GM12878 (cell line): ENCODE results near the gene RBM12. TPM values are rescaled to one million over a fixed set of nuclear protein-coding genes. Genes with fewer than 3 reads are reported as not detected.

Experiments used
- CHD1 ChIP-seq: IDR thresholded peaks from 2 replicates; pipeline ENCODE4 v1.6.1; 2012; ENCODE audit warnings: low read depth, low read length, improper control_type of control experiment
- EED ChIP-seq: sonication (generic); IDR thresholded peaks from 2 replicates; pipeline ENCODE4 v1.6.1; 2016; ENCODE audit warnings: antibody characterized with exemption, low read depth
- ESRRA ChIP-seq: IDR thresholded peaks from 2 replicates; pipeline ENCODE4 v1.6.1; 2012; ENCODE audit warnings: mild to moderate bottlenecking, low read length, improper control_type of control experiment
- EZH2 ChIP-seq: IDR thresholded peaks from 2 replicates; pipeline ENCODE4 v1.6.1; 2012; ENCODE audit warnings: low read depth, mild to moderate bottlenecking, control low read depth, inconsistent platforms, low read length, borderline replicate concordance; ENCODE audit not compliant: control insufficient read depth
- FOS ChIP-seq: IDR thresholded peaks from 3 replicates; pipeline ENCODE4 v1.6.1; 2011; ENCODE audit warnings: borderline replicate concordance; ENCODE audit not compliant: insufficient read length; ENCODE audit errors: extremely low read depth
- FOXK2 ChIP-seq: fragments of 450-650 bp; IDR thresholded peaks from 2 replicates; pipeline ENCODE4 v1.6.1; 2017; ENCODE audit warnings: mild to moderate bottlenecking, moderate library complexity
- JUNB ChIP-seq: IDR thresholded peaks from 2 replicates; pipeline ENCODE4 v1.6.1; 2016; ENCODE audit warnings: antibody characterized with exemption, mild to moderate bottlenecking
- KAT2A ChIP-seq: conservative IDR thresholded peaks from 2 replicates; pipeline ENCODE4 v1.6.1; 2011; ENCODE audit warnings: low read depth, low read length; ENCODE audit not compliant: control insufficient read depth
- KDM1A ChIP-seq: fragments of 200-600 bp; sonication (generic); IDR thresholded peaks from 2 replicates; pipeline ENCODE4 v1.6.1; 2016; ENCODE audit warnings: borderline replicate concordance
- NR2C1 ChIP-seq: fragments of 450-650 bp; IDR thresholded peaks from 2 replicates; pipeline ENCODE4 v1.6.1; 2017; ENCODE audit warnings: antibody characterized with exemption, mild to moderate bottlenecking, moderate library complexity
- SP1 ChIP-seq: IDR thresholded peaks from one replicate; pipeline ENCODE4 v1.6.1; 2011; ENCODE audit warnings: low read depth, low read length
- SREBF1 ChIP-seq: IDR thresholded peaks from 2 replicates; pipeline ENCODE4 v1.6.1; 2012; ENCODE audit warnings: mild to moderate bottlenecking, low read length
- STAT3 ChIP-seq: IDR thresholded peaks from 2 replicates; pipeline ENCODE4 v1.6.1; 2011; ENCODE audit warnings: low read depth, low read length, improper control_type of control experiment
- TBL1XR1 ChIP-seq: IDR thresholded peaks from 2 replicates; pipeline ENCODE4 v1.6.1; 2012; ENCODE audit warnings: low read depth, low read length, improper control_type of control experiment
- TCF3 ChIP-seq: IDR thresholded peaks from 2 replicates; pipeline ENCODE4 v1.6.1; 2012; ENCODE audit warnings: low read depth, mild to moderate bottlenecking, low read length, borderline replicate concordance; ENCODE audit not compliant: insufficient read depth
- YBX1 ChIP-seq: fragments of 450-650 bp; IDR thresholded peaks from 2 replicates; pipeline ENCODE4 v1.6.1; 2016; ENCODE audit warnings: antibody characterized with exemption
- ZNF274 ChIP-seq: IDR thresholded peaks from one replicate; pipeline ENCODE4 v1.8.0; 2011; ENCODE audit not compliant: insufficient read length, insufficient read depth
- ZNF384 ChIP-seq: IDR thresholded peaks from 2 replicates; pipeline ENCODE4 v1.6.1; 2012; ENCODE audit warnings: low read depth, mild to moderate bottlenecking, low read length, improper control_type of control experiment, borderline replicate concordance
- ZSCAN29 ChIP-seq: fragments of 450-650 bp; IDR thresholded peaks from 2 replicates; pipeline ENCODE4 v1.6.1; 2017; ENCODE audit warnings: mild to moderate bottlenecking, moderate library complexity
- polyA plus RNA-seq, 11 experiments: library from polyadenylated mRNA; depleted of rRNA in 4 of 11; unstranded in 6 of 11; stranded (reverse) in 5 of 11; fragments of >200 nt; fragmentation: Nextera tagmentation in 4 of 11; fragmentation: Illumina TruSeq in 1 of 11; extraction: Ambion mirVana in 4 of 11; extraction: Trizol in 1 of 11; gene quantifications; 1 replicate in 1 of 11; 2 replicates in 10 of 11; pipeline versions ENCODE4 v1.2.1 to v1.2.3, GENCODE V29; 2011 to 2016; ENCODE audit warnings: inconsistent platforms in 2 of 11, missing spikeins in 2 of 11, low read depth in 1 of 11
- total RNA-seq, 4 experiments: library from RNA; depleted of rRNA in 3 of 4; stranded (reverse); fragments of >200 nt in 3 of 4; fragmentation: Illumina TruSeq in 1 of 4; extraction: Trizol in 1 of 4; gene quantifications; 2 replicates each; pipeline versions ENCODE4 v1.2.1 to v1.2.3, GENCODE V29; 2013 to 2021
- TF ChIP-seq, protein P1 (sequence below): fragments of 150-350 bp; IDR thresholded peaks from 2 replicates; pipeline ENCODE4 v1.6.1; 2016; ENCODE audit warnings: low read depth, low read length
- TF ChIP-seq, protein P2 (sequence below): fragments of 450-650 bp; IDR thresholded peaks from 2 replicates; pipeline ENCODE4 v1.6.1; 2017; ENCODE audit warnings: mild to moderate bottlenecking, low read depth, inconsistent platforms; ENCODE audit not compliant: poor library complexity, severe bottlenecking
- TF ChIP-seq, protein P3 (sequence below): IDR thresholded peaks from 2 replicates; pipeline ENCODE4 v1.6.1; 2012; ENCODE audit warnings: low read depth, low read length, improper control_type of control experiment
- TF ChIP-seq, protein P4 (sequence below), 3 experiments: IDR thresholded peaks in 2 of 3; conservative IDR thresholded peaks in 1 of 3; 2 replicates each; pipeline ENCODE4 v1.5.1; 2011; ENCODE audit warnings: low read depth in 3 of 3, low read length in 3 of 3, mild to moderate bottlenecking in 3 of 3, control low read depth in 2 of 3, moderate library complexity in 2 of 3, inconsistent platforms in 1 of 3, mixed read lengths in 1 of 3; ENCODE audit not compliant: control insufficient read depth in 2 of 3, insufficient read depth in 1 of 3; ENCODE audit errors: extremely low read depth in 1 of 3
- TF ChIP-seq, protein P5 (sequence below): fragments of 450-650 bp; IDR thresholded peaks from 2 replicates; pipeline ENCODE4 v1.6.1; 2017; ENCODE audit warnings: borderline replicate concordance

The RBM12 gene
- total and polyA plus RNA-seq, 10 of the 15 experiments (the other 5 are each of a cell fraction or from before 2014, with no cell fraction given): 4.7 to 153 (median 58.5) TPM

DNA sequence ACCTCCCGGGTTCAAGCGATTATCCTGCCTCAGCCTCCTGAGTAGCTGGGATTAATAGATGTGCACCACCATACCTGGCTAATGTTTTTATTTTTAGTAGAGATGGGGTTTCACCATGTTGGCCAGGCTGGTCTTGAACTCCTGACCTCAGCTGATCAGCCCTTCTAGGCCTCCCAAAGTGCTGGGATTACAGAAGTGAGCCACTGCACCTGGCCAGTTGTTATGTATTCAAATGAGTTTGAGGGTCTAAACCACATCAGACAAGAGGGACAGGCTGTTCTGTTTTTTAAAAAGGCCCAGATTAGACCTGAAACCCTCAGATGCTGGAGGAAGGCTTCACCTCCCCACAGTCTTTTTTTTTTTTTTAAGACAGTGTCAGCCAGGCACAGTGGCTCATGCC, 53.2 kb downstream of the RBM12 start (continued):
- TF ChIP-seq, protein P1, sequence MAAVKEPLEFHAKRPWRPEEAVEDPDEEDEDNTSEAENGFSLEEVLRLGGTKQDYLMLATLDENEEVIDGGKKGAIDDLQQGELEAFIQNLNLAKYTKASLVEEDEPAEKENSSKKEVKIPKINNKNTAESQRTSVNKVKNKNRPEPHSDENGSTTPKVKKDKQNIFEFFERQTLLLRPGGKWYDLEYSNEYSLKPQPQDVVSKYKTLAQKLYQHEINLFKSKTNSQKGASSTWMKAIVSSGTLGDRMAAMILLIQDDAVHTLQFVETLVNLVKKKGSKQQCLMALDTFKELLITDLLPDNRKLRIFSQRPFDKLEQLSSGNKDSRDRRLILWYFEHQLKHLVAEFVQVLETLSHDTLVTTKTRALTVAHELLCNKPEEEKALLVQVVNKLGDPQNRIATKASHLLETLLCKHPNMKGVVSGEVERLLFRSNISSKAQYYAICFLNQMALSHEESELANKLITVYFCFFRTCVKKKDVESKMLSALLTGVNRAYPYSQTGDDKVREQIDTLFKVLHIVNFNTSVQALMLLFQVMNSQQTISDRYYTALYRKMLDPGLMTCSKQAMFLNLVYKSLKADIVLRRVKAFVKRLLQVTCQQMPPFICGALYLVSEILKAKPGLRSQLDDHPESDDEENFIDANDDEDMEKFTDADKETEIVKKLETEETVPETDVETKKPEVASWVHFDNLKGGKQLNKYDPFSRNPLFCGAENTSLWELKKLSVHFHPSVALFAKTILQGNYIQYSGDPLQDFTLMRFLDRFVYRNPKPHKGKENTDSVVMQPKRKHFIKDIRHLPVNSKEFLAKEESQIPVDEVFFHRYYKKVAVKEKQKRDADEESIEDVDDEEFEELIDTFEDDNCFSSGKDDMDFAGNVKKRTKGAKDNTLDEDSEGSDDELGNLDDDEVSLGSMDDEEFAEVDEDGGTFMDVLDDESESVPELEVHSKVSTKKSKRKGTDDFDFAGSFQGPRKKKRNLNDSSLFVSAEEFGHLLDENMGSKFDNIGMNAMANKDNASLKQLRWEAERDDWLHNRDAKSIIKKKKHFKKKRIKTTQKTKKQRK: no peak
- no peak for TF ChIP-seq ZSCAN29
- no peak for TF ChIP-seq ESRRA
- no peak for TF ChIP-seq FOXK2
- TF ChIP-seq EED: no peak
- TF ChIP-seq CHD1: no peak
- TF ChIP-seq, protein P2, sequence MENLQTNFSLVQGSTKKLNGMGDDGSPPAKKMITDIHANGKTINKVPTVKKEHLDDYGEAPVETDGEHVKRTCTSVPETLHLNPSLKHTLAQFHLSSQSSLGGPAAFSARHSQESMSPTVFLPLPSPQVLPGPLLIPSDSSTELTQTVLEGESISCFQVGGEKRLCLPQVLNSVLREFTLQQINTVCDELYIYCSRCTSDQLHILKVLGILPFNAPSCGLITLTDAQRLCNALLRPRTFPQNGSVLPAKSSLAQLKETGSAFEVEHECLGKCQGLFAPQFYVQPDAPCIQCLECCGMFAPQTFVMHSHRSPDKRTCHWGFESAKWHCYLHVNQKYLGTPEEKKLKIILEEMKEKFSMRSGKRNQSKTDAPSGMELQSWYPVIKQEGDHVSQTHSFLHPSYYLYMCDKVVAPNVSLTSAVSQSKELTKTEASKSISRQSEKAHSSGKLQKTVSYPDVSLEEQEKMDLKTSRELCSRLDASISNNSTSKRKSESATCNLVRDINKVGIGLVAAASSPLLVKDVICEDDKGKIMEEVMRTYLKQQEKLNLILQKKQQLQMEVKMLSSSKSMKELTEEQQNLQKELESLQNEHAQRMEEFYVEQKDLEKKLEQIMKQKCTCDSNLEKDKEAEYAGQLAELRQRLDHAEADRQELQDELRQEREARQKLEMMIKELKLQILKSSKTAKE: peak; percentile 32
- TF ChIP-seq, protein P3, sequence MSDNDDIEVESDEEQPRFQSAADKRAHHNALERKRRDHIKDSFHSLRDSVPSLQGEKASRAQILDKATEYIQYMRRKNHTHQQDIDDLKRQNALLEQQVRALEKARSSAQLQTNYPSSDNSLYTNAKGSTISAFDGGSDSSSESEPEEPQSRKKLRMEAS: no peak
- no peak for TF ChIP-seq ZNF274
- no peak for TF ChIP-seq EZH2
- TF ChIP-seq ZNF384: peak; percentile 87
- TF ChIP-seq JUNB: no peak
- TF ChIP-seq NR2C1: no peak
- TF ChIP-seq SREBF1: no peak
- no peak for TF ChIP-seq TBL1XR1
- TF ChIP-seq FOS: no peak
- peak; percentile 63; the same call in 1 of the 2 replicates for TF ChIP-seq TCF3
- TF ChIP-seq, protein P4, sequence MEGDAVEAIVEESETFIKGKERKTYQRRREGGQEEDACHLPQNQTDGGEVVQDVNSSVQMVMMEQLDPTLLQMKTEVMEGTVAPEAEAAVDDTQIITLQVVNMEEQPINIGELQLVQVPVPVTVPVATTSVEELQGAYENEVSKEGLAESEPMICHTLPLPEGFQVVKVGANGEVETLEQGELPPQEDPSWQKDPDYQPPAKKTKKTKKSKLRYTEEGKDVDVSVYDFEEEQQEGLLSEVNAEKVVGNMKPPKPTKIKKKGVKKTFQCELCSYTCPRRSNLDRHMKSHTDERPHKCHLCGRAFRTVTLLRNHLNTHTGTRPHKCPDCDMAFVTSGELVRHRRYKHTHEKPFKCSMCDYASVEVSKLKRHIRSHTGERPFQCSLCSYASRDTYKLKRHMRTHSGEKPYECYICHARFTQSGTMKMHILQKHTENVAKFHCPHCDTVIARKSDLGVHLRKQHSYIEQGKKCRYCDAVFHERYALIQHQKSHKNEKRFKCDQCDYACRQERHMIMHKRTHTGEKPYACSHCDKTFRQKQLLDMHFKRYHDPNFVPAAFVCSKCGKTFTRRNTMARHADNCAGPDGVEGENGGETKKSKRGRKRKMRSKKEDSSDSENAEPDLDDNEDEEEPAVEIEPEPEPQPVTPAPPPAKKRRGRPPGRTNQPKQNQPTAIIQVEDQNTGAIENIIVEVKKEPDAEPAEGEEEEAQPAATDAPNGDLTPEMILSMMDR (IDR thresholded peaks at IDR 0.05 in 2 of 3, conservative IDR thresholded peaks at IDR 0.05 in 1 of 3; ENCODE audit: control insufficient read depth in 2 of 3, extremely low read depth in 1 of 3, insufficient read depth in 1 of 3, low read depth in 3 of 3, low read length in 3 of 3): no peak
- TF ChIP-seq KDM1A: no peak
- TF ChIP-seq SP1: no peak
- no peak for TF ChIP-seq STAT3
- TF ChIP-seq, protein P5, sequence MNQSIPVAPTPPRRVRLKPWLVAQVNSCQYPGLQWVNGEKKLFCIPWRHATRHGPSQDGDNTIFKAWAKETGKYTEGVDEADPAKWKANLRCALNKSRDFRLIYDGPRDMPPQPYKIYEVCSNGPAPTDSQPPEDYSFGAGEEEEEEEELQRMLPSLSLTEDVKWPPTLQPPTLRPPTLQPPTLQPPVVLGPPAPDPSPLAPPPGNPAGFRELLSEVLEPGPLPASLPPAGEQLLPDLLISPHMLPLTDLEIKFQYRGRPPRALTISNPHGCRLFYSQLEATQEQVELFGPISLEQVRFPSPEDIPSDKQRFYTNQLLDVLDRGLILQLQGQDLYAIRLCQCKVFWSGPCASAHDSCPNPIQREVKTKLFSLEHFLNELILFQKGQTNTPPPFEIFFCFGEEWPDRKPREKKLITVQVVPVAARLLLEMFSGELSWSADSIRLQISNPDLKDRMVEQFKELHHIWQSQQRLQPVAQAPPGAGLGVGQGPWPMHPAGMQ: no peak
- no peak for TF ChIP-seq YBX1
- no peak for TF ChIP-seq KAT2A
